Gastroesophageal sphincter (tissue), 3 donors: ENCODE data around the gene RAB13.

Source experiments
- POLR2AphosphoS5 ChIP-seq: sonication (generic); formaldehyde crosslinking; IDR thresholded peaks from one replicate; pipeline ENCODE4 v1.6.1; 2017; ENCODE audit warnings: antibody characterized with exemption
- TF ChIP-seq, protein P1 (sequence below), 4 experiments: fragments of 200-600 bp in 2 of 4; fragments of 450-650 bp in 2 of 4; sonication (generic) in 1 of 4; IDR thresholded peaks; one replicate each; pipeline ENCODE4 v1.5.1; 2017 to 2019; ENCODE audit warnings: antibody characterized with exemption in 4 of 4, mild to moderate bottlenecking in 2 of 4, moderate library complexity in 2 of 4

DNA sequence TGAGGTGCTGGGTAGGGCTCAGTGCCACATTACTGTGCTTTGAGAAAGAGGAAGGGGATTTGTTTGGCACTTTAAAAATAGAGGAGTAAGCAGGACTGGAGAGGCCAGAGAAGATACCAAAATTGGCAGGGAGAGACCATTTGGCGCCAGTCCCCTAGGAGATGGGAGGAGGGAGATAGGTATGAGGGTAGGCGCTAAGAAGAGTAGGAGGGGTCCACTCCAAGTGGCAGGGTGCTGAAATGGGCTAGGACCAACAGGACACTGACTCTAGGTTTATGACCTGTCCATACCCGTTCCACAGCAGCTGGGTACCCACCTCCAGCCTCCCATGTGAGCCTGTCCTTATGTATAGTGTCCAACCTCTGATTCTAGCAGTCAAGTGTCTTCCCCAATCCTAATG lies 26.7 kb downstream of the RAB13 start:
- no peak for TF ChIP-seq POLR2AphosphoS5
- TF ChIP-seq, protein P1, sequence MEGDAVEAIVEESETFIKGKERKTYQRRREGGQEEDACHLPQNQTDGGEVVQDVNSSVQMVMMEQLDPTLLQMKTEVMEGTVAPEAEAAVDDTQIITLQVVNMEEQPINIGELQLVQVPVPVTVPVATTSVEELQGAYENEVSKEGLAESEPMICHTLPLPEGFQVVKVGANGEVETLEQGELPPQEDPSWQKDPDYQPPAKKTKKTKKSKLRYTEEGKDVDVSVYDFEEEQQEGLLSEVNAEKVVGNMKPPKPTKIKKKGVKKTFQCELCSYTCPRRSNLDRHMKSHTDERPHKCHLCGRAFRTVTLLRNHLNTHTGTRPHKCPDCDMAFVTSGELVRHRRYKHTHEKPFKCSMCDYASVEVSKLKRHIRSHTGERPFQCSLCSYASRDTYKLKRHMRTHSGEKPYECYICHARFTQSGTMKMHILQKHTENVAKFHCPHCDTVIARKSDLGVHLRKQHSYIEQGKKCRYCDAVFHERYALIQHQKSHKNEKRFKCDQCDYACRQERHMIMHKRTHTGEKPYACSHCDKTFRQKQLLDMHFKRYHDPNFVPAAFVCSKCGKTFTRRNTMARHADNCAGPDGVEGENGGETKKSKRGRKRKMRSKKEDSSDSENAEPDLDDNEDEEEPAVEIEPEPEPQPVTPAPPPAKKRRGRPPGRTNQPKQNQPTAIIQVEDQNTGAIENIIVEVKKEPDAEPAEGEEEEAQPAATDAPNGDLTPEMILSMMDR (IDR thresholded peaks at IDR 0.05), result no peak
